ENCODE measurements around the gene ADAMTSL2.

Gene ADAMTSL2

DNA sequence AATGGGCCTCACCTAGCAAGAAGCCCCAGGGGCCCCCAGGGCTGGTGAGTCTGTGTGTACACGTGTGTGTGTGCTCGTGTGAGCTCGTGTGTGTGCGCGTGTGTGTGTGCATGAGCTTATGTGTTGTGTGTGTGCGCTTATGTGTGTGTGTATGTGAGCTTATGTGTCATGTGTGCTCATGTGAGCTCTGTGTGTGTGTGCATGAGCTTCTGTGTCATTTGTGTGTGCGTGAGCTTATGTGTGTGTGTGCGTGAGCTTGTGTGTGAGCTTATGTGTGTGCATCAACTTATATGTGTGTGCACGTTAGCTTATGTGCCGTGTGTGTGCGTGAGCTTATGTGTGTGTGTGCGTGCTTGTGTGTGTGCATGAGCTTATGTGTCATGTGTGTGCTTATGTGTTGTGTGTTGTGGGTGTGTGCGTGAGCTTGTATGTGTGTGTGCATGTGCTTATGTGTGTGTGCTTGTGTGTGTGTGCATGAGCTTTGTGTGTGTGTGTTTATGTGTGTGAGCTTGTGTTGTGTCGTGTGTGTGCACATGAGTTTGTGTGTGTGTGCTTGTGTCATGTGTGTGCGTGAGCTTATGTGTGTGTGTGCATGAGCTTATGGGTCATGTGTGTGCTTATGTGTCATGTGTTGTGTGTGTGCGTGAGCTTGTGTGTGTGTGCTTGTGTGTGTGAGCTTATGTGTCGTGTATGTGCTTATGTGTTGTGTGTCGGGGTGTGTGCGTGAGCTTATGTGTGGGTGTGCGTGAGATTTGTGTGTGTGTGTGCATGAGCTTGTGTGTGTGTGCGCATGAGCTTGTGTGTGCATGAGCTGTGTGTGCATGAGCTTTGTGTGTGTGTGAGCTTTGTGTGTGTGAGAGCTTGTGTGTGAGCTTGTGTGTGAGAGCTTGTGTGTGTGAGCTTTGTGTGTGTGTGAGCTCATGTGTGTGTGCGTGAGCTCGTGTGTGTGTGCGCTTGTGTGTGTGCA, 38.9 kb upstream of the ADAMTSL2 start:
- no peaks in the 10 kb centered on the region for H3K4me1 Mint-ChIP-seq (ENCODE audit: low read depth)
- H3K27me3 Mint-ChIP-seq = peaks cover 3% of the 10 kb centered on the region

DNA sequence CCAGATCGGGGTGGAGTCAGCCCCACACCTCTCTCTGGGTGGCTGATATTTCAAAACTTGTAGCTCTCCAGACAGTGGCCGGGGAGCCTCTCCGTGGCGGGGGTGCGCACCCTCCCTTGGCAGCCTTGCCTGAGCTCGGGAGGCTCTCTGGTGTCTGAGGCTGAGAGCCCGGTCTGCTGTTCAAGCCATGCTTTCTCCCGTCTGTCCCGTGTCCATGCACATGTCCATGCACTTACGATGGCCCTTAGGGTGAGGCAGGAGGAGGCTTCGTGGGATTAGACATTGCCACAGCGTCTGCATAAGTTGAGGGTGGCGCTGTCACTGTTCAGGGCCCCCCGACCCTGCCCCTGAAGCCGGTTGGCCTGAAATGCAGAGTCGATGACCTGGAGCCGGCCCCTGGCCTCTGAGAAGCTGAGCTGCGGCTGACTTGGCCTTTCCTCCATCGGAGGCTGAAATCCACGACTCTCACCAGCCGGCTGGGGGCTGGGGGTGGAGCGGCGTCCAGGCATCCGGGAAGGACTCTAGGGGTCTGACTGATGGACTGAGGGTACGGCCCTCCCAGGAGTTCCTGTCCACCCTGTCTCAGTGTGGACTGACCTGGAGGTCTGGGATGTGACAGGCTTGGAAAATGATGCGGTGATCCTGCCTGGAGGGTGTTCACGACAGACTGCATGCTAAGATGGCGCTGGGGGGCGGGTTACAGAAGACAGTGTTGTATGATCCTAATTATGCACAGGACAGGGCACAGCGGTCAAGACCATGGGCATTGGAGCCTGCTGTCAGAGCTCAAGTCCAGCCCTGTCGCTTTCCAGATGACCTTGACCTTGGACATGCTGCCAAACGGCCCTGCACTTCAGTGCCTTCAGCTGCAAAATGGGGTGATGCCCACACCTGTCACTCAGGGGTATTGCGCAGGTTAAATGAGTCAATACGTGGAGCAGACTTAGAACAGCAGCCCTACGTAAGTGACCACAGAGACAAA, 37.4 kb upstream of the ADAMTSL2 start:
- Mint-ChIP-seq H3K4me1 (ENCODE audit: low read depth) (no peaks in the 10 kb centered on the region), H3K36me3 (ENCODE audit: low read depth) (no peaks in the 10 kb centered on the region), H3K9me3 (peaks cover 10% of the 10 kb centered on the region), H3K4me3 (no peak overlapping the region), H3K27ac (no peak overlapping the region), H3K27me3 (peaks cover 3% of the 10 kb centered on the region)

More for the DNA sequence above, 38.9 kb upstream of the ADAMTSL2 start:
- no peaks in the 10 kb centered on the region for H3K9me3 Mint-ChIP-seq
- no peak overlapping the region for H3K4me3 Mint-ChIP-seq
- no peaks in the 10 kb centered on the region for H3K36me3 Mint-ChIP-seq (ENCODE audit: low read depth)
- no peak overlapping the region for H3K27ac Mint-ChIP-seq

DNA sequence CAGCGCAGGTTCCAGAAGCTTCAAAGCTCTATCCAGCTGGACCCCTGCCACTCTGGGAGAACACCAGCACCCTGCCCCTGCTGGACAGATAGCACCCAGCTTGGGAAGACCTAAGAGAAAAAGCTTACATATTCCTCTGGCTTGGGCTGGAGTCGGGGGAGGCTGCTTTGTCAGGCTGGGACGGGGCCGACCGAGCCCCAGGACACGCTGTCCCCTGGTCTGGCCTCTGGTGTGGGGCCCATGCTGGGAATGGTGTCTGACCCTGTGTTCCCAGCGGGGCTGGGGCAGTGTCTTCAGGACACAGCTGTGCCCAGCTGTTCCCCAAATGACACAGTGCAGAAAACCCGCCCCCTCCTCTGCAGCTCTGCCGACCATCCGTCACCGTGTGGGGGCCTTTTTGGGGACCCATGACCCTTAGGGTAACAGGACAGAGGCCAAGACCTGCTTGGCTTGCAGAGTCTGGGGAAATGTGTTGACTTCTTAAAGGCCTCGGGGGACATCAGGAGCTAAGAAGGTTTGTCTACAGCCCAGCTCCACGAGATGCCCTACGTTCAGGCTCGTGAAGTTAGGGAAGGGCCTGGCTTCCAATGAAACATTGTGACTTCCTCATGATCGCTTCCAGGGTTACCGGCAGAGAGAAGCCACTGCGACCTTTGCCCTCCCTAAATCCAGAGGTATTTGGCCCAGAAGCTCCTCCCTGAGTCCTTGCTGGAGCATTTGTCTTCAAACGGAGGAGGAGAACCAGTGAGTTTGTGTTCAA, 35.2 kb upstream of the ADAMTSL2 start:
- Mint-ChIP-seq H3K27ac (no peak overlapping the region), H3K4me1 (ENCODE audit: low read depth) (no peaks in the 10 kb centered on the region), H3K9me3 (peaks cover 13% of the 10 kb centered on the region), H3K36me3 (ENCODE audit: low read depth) (no peaks in the 10 kb centered on the region), H3K27me3 (peaks cover 3% of the 10 kb centered on the region), H3K4me3 (no peak overlapping the region)

DNA sequence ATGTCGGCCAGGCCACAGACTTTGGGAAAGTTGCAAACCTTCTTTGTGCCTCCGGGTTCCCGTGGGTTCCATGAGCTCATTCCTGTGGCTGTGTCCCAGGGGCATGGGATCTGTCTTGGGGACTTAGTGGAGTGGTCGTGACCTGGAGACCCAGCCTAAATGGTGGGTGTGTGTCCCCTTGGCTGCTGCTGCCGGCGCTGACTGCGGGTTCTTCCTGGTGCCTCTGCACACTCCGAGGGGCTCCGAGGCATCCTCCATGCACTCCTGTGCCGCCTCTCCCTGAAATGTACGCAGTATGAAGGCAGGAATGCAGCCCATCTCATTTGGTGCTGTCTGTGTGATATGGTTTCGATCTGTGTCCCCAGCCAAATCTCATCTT, 34.6 kb upstream of the ADAMTSL2 start:
- peaks cover 3% of the 10 kb centered on the region for H3K27me3 Mint-ChIP-seq
- peaks cover 13% of the 10 kb centered on the region for H3K9me3 Mint-ChIP-seq
- no peak overlapping the region for H3K4me3 Mint-ChIP-seq
- H3K27ac Mint-ChIP-seq = no peak overlapping the region
- no peaks in the 10 kb centered on the region for H3K36me3 Mint-ChIP-seq (ENCODE audit: low read depth)
- no peaks in the 10 kb centered on the region for H3K4me1 Mint-ChIP-seq (ENCODE audit: low read depth)

DNA sequence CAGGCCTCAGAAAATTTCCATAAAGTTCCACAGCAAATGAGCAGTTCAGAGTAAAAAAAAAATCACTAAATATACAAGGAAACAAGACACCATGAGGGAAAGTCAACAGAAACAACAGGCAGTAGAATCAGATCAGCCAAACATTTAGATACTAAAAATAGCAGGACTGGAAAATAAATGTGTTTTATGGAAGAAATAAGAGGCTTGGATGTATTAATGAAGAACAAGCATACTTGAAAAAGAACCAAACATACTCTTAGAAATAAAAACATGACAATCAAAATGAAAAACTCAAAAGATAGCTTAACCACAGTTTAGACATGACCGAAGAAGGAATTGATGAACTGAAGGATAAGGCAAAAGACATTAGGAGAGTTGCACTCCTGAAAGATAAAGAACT, 32.4 kb upstream of the ADAMTSL2 start:
- Mint-ChIP-seq H3K4me1 (ENCODE audit: low read depth) (no peaks in the 10 kb centered on the region), H3K27ac (no peak overlapping the region), H3K9me3 (peaks cover 13% of the 10 kb centered on the region), H3K27me3 (peaks cover 3% of the 10 kb centered on the region), H3K4me3 (no peak overlapping the region), H3K36me3 (ENCODE audit: low read depth) (no peaks in the 10 kb centered on the region)

DNA sequence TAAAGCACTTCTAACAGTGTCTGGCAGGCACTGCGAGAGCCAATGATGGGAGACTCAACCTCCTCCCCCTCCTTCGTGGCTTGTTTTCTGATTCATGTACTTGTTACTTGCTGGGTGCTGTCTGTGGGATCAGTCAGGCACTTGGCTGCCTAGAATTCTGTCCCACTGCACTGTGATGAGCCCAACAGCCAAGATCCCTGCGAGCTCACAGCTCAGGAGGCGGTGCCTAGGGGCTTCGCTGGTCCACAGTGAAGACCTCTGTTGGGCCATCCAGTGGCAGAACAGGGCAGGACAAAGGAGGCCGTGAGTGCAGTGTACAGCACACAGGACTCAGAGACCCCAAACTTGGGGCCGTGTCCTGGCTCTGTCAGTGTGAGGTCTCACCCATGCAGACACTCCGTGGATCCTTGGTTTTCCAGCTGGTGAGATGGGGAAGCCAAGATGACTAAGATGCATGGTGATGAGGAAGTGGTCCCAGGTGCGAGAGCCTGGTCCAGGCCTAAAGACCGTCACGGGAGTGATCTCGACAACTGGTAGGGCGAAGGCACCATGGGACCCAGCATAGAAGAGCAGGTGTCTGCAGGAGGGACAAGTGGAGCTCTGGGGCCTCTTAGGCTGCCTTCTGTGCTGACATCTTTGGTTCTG, 29.2 kb upstream of the ADAMTSL2 start:
- Mint-ChIP-seq H3K4me1 (ENCODE audit: low read depth) (peaks cover 13% of the 10 kb centered on the region), H3K36me3 (ENCODE audit: low read depth) (no peaks in the 10 kb centered on the region), H3K27me3 (no peaks in the 10 kb centered on the region), H3K4me3 (no peak overlapping the region), H3K9me3 (peaks cover 13% of the 10 kb centered on the region), H3K27ac (no peak overlapping the region)

DNA sequence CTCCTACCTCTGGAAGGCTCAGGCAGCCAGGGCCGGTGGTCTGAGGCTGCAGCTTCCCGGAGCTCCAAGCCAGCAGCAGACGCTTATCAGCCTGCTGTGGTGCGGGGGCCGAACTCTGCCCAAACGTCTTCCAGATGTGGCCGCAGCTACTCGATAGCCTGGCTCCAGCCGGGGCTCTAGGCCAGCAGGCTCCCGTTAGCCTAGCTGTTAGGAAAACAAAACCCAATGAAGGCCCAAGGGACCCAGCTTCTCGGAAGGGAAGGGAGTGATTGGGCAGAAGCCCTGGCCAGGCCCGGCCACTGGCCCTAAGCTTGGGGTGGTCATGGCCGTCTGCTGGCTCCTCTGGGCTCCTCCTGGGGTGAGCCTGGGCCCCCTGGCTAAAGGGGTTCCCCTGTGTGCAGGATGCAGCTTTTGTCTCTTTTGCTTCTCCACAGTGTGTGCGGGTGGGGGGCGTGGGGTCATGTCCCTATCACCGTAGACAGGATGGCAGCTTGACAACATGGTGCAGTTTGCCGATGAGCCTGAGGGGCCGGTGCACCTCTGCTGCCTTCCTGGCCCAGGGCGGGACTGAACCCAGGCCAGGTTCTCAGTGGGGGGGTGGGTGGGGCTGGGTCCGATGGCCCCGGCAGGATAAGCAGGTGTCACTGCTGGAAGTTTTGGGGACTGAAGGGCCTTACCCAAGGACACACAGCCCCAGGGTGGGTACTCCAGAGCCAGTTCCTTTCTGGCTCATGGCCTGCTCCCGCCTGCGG, 28.4 kb upstream of the ADAMTSL2 start:
- Mint-ChIP-seq H3K4me3 (no peak overlapping the region), H3K36me3 (ENCODE audit: low read depth) (no peaks in the 10 kb centered on the region), H3K27me3 (no peaks in the 10 kb centered on the region), H3K9me3 (peaks cover 13% of the 10 kb centered on the region), H3K27ac (no peak overlapping the region), H3K4me1 (ENCODE audit: low read depth) (peaks cover 13% of the 10 kb centered on the region)

DNA sequence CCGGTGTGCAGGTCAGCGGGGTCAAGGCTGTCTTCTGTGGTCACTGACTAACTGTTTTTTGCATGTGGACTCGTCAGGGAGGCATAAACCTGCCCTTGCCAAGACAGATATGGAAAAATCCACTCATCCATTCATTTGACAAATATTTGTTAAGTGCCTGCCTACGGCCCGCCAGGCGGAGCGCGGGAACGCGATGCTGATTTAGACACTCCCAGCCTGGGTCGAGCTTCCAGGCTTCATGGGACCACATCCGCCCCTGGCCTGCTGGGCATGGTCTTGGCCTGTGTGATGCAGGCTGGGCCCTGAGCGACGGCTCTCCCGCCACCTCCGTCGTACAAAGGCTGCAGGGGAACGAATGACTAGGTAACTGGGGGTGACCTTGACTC, 27.9 kb upstream of the ADAMTSL2 start:
- Mint-ChIP-seq H3K4me1 (ENCODE audit: low read depth) (peaks cover 13% of the 10 kb centered on the region), H3K9me3 (peaks cover 8% of the 10 kb centered on the region), H3K27me3 (no peaks in the 10 kb centered on the region), H3K36me3 (ENCODE audit: low read depth) (no peaks in the 10 kb centered on the region), H3K27ac (no peak overlapping the region), H3K4me3 (no peak overlapping the region)

DNA sequence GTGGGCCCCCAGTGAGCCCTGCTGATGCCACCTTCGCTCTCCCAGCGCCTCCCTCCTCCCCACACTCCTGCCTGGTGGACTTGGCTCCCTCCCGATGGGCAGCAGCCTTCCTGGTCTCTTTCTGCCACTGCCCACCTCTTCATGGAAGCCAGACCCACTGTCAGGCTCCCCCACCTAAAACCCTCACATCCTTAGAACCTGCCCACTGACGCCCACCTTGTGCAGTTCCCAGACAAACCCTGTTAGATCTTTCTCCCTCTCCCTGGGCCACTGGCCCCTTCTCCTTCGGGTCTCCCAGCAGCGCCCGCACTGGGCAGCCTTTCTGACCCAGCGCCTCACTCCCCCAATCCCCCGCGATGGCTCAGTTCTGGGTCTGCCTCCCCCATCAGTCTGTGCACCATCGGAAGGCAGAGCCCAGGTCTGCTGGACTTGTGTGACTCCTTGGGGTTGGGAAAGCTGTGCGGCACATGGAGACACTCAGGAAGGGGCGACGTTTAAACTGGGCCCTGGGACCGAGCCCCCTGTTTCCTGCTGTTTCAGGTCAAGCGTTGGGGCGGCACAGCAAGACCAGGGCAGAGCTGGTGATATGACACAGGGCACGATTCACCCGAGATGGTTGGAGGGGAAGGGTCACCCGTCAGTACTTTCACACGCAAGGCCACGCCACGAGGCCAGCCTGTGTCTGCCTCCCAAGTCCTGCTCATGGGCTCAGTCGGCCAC, 27.1 kb upstream of the ADAMTSL2 start:
- Mint-ChIP-seq H3K27me3 (no peaks in the 10 kb centered on the region), H3K9me3 (peaks cover under 1% of the 10 kb centered on the region), H3K4me1 (ENCODE audit: low read depth) (peaks cover 13% of the 10 kb centered on the region), H3K36me3 (ENCODE audit: low read depth) (no peaks in the 10 kb centered on the region), H3K27ac (no peak overlapping the region), H3K4me3 (no peak overlapping the region)

DNA sequence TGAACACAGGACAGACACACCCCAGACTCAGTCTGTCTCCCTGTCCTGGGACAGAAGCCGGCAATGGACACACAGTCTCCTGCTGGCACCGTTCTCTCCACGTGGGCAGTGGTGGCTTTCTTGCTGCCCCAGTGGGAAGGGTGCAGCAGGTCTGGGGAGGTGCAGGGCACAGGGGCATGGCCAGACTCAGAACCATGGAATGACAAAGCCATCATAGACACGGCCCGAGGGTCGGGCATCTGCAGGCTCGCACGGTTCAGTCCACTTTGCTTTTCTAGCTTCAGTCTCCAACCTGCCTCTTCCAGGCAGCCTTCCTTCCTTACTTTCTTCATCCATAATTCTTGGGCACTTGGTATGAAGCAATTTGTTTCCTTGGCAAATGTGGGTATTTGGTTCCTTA, 26.5 kb upstream of the ADAMTSL2 start:
- Mint-ChIP-seq H3K36me3 (ENCODE audit: low read depth) (no peaks in the 10 kb centered on the region), H3K27ac (no peak overlapping the region), H3K27me3 (no peaks in the 10 kb centered on the region), H3K9me3 (no peaks in the 10 kb centered on the region), H3K4me3 (no peak overlapping the region), H3K4me1 (ENCODE audit: low read depth) (peaks cover 13% of the 10 kb centered on the region)

DNA sequence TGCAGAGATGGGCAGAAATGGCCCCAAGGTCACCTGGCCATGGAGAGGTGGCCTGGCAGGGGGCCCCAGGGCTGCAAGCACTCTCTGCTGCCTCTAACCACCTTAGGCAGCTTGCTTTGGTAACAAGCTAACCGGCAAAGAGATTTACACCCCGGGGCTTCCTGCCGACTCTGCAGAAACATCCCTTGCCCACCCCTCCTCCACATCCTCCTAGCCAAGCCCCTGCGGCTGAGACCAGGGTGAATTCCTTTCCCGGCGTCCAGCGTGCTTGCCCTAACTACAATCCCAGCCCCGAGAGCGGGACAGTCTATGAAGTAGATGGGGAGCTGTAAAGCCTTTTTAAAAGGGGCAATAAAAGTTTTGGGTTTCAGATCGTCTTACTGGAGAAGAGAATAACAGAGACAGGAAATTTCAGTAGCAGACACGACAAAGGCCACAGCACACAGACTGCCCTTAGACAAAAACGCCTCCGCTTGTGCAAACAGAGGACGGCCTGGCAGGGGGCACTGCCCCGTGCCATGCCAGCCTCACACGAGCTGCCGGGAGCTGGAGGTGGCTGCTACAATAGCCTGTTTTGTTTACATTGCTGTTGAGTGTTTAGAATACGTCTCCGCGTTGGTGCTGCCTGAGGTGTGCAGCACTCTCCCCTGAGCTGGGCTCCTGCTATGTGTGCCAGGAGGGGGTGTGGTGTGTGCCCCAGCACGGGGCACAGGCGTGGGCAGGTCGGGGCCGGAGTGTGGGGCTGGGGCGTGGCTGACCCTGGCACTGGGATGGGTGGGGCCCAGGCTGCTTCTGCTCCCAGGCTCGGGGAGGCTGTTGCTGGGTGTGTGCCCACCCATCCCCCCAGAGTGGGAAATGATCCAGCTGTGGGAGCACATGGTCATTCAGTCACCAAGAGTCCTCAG, 25.1 kb upstream of the ADAMTSL2 start:
- no peaks in the 10 kb centered on the region for H3K9me3 Mint-ChIP-seq
- H3K27ac Mint-ChIP-seq = no peak overlapping the region
- H3K4me1 Mint-ChIP-seq (ENCODE audit: low read depth) = peaks cover 13% of the 10 kb centered on the region
- peak overlapping the region; percentile 46 for H3K4me3 Mint-ChIP-seq
- no peaks in the 10 kb centered on the region for H3K27me3 Mint-ChIP-seq
- H3K36me3 Mint-ChIP-seq (ENCODE audit: low read depth) = no peaks in the 10 kb centered on the region

DNA sequence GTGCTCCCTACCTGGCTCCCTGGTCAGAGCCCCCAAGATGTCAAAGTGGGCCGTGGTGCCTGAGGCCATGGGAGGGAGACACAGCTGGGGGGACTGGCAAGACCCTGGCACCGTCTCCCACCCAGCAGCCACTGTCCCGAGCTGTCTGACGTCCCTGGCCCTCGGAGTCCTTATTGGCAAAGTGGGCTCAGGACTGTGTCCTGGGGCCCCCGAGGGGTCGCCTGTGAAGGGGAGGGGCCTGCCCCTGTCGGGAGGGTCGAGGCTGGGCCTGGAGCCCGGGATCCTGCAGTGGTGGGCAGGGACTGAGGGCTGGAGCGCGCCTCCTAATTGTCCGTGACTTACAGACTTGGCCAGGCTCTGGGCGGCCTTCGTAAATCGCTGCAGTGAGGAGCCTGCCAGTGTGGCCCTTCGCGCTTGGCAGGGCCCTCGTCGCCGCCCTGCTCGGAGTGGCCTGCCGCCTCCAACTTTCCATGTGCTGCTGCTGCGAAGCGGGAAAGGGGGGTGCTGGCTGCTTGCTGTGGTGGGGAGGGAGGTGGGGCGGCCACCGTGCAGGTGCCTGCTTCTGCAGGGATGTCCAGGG, 23.5 kb upstream of the ADAMTSL2 start:
- no peaks in the 10 kb centered on the region for H3K27me3 Mint-ChIP-seq
- peaks cover 13% of the 10 kb centered on the region for H3K4me1 Mint-ChIP-seq (ENCODE audit: low read depth)
- H3K27ac Mint-ChIP-seq = no peak overlapping the region
- H3K4me3 Mint-ChIP-seq = no peak overlapping the region
- H3K36me3 Mint-ChIP-seq (ENCODE audit: low read depth) = no peaks in the 10 kb centered on the region
- H3K9me3 Mint-ChIP-seq = no peaks in the 10 kb centered on the region

Measured in stimulated activated naive CD8-positive, alpha-beta T cell treated with anti-CD3 and anti-CD28 coated beads, Interleukin-15, Interleukin-2, amounts not matched to agents 100 ng/mL and 50 ng/mL, for 24 hours (primary cell).